GM19467 (cell line): ENCODE results near the gene ATMIN.

Experiments used
- ATAC-seq: cut with Tn5 transposase; IDR thresholded peaks from one replicate; pipeline ENCODE4 v1.9.1; 2021; ENCODE audit warnings: mild to moderate bottlenecking, moderate library complexity; ENCODE audit not compliant: unreplicated experiment

The ATMIN gene

DNA sequence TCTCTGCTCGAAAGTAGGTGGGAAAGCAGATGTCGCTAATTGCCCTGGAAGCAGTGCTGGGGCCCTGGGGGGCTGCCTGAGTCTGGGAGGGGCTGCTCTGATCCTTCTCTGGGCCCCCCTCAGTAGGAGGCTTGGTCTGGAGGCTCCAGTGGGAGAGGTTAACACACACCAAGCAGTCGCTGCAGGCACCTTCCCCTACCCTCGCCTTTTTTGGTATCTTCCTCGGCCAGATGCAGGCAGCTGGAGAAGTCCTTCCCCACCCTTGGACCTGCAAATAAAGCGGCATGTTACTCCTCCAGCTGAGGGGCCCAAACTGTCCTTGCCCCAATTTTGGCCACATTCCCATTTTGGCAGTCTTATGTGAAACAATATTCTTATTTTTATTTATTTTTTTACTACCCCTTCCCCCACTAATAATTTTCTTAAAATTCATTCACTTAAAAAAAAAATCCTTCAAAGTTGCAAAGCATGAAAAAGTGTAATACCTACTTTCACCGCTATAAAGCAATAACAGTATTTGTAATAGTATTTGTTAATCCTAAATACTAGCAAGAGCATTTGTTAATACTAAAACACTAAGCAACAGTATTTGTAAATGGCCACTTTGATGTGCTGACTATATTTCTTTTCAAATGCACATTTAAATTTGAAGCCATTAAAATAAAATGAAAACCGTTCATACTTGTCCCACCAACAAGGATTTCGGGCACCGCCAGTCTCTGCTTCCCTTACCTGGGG, 26.4 kb downstream of the ATMIN start:
- no peak for ATAC-seq

DNA sequence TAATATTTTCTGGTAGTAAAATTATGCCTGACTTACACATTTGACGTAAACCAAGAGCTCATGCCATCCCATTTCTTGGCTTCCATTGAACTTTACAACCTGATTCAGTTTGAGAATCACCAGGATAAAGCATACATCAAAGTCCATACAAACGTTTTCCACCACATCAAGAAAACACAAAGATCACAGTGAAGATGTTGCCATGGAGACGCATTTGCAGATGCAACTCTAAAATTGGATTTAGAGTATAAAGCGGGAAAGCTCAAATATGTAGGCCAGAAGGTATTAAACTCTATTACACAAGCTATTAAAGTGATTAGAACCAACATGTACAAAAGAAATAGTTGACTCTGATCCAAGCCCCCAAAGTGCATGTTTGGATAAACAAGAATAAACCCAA, 31.0 kb downstream of the ATMIN start:
- ATAC-seq = no peak

DNA sequence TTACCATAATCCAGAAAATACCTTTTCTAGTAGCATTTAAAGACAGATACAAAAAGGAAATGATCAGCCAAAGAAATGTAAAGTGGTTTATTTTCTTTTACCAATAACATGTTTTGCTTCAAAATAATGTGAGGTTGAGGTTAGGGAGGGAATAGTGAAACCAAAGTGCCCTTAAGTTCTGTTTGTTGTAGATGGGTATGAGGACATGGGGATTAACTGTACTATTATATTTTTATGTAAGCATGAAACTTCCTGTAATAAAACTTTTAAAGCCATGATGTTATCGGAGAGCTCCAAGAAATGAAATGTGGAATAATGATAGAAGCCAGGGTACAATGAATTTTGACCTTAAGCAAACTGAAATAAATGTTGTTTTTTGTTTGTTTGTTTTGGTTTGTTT, 31.5 kb downstream of the ATMIN start:
- no peak for ATAC-seq

DNA sequence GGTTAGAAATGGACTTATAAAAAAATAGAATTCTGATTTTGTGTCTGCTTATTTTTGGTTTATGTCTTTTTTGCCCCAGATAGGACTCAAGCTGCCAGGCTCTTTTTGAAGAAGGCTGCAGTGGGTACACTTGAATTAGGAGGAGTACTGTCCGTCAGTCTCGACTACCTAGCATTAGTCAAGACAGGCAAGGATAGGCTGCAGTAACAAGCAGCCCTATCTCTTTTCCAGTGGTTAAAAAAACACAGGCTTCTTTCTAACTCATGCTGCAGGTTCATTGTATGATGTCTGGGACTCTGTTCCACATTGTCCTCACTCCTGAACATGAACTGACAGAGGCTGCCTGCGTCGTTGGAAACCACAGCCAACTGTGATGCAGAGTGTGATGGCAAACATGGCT, 33.4 kb downstream of the ATMIN start:
- ATAC-seq = no peak

DNA sequence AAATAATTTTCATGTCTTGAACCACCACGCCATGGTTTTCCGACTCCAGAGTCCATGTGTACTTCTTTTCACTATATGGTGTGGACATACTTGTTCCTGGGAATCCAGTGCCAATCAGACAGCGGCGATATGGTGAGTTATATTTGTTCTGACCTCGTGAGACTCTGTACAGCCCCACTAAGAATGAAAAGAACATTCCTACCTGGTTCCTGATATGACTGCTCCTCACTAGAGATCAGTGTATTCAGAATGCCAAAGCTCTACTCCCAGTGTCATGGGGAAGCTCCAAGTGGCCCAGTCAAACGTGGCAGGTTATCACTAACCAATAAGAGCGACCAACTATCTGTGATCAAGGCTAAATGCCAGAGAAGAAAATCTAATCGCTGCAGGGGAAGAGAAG, 35.3 kb downstream of the ATMIN start:
- ATAC-seq = no peak

DNA sequence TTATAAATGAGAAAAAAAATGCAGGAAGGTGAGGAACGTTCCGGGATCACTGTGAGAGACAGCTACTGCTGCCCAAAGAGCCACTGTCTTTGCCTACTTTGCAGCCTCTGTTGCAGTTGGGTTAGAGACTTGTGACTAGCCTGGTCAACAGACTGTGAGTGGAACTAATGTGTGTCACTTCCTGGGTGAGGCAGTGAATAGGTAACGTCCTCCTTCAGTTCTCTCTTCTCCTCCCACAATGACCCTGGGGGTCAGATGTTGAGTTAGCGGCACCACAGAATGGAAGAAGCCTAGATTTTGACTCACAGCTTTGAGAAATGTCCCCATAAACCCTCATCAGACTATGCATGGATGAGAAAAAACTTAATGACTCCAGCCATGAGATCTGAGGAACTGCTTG, 36.2 kb downstream of the ATMIN start:
- no peak for ATAC-seq

DNA sequence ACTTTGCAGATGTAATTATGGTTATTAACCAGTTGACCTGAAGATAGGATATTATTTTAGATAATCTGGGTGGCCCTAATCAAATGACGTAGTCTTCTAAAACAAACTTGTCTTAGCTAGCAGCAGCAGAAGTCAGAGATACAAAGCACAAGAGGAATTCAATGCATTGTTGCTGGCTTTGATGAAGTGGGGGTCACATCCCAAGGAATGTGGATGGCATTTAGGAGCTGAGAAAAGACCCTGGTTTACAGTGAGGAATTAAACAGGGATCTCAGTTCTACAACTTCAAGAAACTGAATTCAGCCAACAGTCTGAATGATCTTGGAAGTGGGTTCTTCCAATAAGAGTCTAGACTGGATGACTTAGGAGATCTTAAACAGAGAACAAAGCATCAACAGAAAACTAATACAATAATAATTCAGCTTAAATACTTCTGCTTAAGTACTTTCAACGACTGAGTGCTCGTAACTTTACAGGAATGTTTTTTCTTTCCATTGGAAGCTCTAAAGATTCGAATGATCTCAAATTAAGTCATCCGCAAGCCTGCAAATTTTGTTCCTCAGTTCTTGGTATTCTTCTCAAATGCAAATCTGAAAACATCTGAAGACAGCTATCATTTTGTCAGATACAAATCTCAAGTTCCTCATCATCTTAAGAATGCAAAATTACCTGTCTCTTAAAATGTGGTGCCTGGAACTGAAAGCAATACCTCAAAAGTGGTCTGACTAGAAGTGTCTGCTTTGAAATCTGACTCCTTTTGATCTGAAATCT, 38.1 kb downstream of the ATMIN start:
- no peak for ATAC-seq

DNA sequence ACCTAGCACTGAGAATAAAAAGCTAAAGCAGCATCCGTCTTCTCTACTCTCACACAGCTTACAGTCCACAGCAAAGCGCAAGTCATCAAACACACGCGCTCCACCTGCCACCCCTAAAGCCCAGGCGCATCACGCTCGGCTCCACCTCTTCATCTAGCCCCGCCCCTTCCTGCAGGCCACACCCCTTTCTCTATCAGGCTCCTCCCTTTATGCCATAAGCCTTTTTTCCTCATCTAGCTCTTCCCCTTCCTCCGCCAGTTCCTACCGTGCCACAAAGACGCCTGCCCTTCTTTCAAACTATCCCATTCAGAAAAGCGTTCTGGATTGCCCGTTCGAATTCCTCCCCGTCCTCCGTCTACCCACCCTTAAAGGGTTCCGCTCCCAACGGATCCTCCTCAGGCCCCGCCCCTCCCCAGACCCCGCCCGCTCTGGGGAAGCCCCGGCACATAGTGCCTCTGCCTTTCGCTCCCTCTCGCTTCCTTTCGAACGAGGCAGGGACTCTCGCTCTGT, 41.0 kb downstream of the ATMIN start:
- peak; percentile 79 for ATAC-seq

DNA sequence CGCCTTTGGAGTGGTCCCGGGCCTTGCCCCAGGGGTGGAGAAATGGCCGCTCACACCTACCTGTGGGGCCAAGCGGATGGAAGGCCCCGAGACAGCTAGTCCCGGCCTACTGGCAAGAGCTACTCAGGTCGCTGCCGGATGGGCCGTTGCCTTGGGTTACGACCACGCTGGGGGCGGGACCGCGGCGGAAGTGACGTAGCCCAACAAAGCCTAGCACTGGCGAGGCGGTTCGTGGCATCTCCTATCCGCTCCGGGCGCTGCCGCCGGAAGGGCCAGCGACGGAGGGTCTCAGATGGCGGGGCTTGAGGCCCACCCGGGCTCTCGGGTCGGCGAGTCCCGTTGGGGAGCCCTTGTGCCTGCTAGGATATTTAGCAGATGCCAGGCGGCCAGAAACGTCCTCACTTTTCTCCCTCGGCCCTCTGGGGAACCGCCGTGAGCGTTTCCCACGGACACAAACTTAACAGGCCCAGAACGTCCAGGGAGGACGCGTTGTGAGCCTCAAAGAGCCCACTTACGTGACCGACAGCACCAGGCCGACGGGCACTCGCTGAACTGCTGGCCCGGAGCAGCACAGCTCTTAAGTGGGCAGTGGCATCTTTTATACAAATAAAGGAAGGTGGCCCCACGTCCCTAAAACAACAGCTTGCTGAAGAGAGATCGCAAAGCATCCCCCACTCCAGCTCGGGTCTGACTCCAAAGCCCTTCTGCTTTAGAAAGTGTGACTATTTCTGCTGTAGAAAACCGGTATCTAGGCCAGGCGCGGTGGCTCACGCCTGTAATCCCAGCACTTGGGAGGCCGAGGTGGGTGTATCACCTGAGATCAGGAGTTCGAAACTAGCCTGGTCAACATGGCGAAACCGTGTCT, 41.7 kb downstream of the ATMIN start, which contains the start of gene C16orf46:
C16orf46 (minus strand) TSS at position 163 of the 865 bp plus-strand sequence. CDS start 13,283 bp downstream, outside the sequence.
- ATAC-seq = peak; percentile 97

DNA sequence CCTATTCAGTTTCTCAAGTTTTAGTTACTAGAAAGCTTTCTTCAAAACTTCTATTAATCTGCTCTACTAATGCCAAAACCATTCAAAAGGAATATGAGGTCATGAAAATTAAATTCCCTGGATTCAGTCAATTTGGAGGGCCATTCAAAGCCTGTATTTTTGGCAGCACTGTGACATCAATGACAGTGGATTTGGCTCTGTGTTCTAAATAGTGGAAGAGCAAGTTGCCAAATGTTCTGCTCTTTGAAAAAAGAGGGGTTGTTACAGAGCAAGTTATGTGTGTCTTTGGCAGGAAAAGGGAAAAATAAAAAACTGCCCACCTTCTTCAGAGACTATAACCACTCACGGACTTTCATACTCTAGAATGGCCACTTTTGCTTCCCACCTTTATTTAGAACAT, 44.6 kb downstream of the ATMIN start:
- ATAC-seq = no peak

DNA sequence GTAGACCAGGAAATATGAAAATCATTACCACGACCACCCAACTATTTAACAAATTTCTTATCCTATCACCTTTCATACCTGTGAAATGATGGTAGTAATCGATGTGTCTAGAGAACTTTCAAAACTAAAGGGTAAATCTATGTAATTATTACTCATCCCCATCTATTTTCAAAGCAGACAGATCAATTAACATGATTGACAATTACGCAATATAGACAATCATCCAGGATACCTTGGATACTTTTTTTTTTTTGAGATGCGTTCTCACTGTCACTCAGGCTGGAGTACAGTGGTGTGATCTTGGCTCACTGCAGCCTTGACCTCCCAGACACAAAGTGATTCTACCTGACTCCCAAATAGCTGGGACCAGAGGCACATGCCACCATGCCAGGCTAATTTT, 45.4 kb downstream of the ATMIN start:
- ATAC-seq = no peak

DNA sequence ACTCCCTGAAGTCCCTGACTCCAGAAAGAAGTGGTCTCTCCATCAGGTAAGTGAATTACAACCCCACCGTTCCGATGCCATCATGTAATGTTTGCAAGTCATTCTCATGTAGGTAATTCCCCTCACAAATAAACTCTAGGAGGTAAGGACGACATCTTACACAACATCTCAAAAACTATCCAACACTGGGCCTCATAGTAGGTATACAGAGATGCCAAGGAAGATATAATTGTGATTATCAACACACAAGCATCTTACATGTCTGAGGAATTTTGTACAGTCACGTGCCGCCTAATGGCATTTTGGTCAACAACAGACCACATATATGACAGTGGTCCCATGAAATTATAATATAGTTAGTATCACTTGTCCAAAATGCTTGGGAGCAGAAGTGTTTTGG, 53.2 kb downstream of the ATMIN start:
- no peak for ATAC-seq

DNA sequence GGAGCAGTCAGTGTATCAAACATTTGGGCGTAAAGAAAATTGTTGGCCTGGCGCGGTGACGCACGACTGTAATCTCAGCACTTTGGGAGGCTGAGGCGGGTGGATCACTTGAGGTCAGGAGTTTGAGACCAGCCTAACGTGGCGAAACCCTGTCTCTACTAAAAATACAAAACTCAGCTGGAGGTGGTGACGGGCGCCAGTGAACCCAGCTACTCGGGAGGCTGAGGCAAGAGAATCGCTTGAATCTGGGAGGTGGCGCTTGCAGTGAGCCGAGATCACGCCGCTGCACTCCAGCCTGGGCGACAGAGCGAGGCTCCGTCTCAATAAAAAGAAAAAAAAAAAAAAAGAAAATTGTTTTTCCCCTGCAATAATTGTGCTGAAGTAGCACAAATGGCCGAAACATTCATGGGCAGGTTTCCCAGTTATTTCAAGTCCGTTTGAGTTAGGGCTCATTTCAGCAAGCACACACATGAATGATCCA, 59.2 kb downstream of the ATMIN start:
- no peak for ATAC-seq

DNA sequence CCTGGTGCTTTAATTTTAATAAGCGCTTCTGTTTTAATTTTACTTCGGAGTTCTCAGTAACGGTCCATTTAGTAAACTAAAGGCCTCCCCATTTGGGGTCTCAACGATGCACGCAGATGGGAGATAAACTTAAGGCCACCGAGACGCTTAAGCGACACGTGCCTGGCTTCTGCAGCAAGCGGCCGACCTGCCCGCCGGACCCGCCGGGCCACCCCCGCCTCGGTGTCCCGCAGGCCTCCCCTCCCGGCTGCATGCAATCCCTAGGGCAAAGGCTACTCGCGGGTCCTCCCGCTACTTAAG, 60.0 kb downstream of the ATMIN start:
- no peak for ATAC-seq

DNA sequence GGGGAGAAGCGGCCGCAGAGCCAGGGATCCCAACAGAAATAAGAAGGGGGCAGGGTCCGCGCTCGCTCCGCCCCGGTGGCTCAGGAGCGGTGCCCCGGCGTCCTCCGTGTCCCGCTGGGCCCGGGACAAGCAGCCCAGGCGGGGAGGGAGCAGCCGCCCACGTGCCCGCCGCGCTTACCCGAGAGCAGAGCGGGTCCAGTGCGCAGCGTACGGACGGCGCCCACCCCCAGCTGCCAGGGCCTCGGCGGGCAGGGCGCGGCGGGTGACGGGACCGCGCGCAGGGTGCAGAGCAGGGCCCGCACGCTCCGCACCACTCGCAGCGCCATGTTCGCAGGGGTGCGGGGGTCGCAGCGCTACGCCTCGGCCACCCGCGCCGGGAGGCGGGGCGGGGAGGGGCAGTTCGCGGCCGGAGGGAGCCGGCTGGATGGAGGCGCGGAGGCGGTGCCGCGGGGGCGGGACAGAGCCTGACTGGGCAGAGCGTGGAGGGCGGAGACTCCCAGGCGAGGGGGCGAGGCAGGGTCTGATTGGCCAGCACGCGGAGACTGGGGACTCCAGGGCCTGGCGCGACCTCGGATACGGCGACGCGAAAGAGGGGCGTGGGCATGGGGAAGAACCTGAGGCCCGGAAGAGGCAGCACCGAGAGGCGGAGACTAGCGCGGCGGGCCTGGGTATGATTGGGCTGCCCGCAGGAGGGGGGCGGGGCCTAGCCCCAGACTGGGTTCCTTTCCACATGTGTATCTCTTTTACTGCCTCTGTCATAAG, 60.5 kb downstream of the ATMIN start, which contains the start of gene GCSH:
GCSH (minus strand) TSS at position 443 of the 762 bp plus-strand sequence; CDS start at position 326, 117 bp downstream.
- peak; percentile 98 for ATAC-seq

DNA sequence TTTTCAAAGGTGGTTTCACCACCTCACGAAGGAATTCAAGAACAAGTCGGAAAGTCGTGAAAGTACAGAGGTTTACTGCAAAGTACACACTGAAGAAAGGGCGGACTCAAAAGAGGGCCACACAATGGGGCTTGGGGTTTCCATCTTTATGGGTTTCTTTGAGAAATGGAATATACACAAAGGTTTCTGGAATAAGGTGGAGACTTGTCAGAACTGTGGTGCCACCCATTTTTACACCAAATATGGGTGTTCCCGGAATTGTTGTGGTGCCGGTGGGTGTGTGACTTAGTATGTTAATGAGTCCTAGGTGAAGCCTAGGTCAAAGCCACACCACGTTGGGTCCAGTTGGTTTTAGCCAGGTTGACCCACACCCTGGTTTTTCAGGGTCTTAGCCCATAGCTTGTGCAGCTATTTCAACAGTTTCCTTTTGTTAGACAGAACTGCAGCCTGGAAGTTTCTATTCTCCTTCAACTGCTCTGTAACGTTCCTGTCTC, 61.1 kb downstream of the ATMIN start:
- ATAC-seq = no peak
